Subcutaneous abdominal adipose tissue (tissue), 5 donors: ENCODE measurements around the gene CARMIL1.

ENCODE experiments used
- H3K27ac ChIP-seq: one replicate; pipeline ENCODE4 v1.7.0; 2013; ENCODE audit warnings: low read depth, mild to moderate bottlenecking, inconsistent platforms, low read length, moderate library complexity
- H3K27me3 ChIP-seq, 5 donors: one replicate each; pipeline ENCODE4 v1.7.0; 2013; ENCODE audit warnings: low read length in 5 of 5, inconsistent platforms in 1 of 5; ENCODE audit not compliant: control insufficient read depth in 5 of 5, insufficient read depth in 4 of 5
- H3K36me3 ChIP-seq, 5 donors: one replicate each; pipeline ENCODE4 v1.7.0; 2013; ENCODE audit warnings: low read length in 5 of 5; ENCODE audit not compliant: control insufficient read depth in 5 of 5, insufficient read depth in 5 of 5
- H3K4me1 ChIP-seq, 5 donors: one replicate each; pipeline ENCODE4 v1.7.0; 2013; ENCODE audit warnings: low read length in 5 of 5, mild to moderate bottlenecking in 3 of 5, moderate library complexity in 1 of 5; ENCODE audit not compliant: control insufficient read depth in 5 of 5, insufficient read depth in 5 of 5
- H3K4me3 ChIP-seq, 5 donors: one replicate each; pipeline ENCODE4 v1.7.0; 2013; ENCODE audit warnings: low read length in 5 of 5, low read depth in 1 of 5
- H3K9ac ChIP-seq, 5 donors: one replicate each; pipeline ENCODE4 v1.7.0; 2013; ENCODE audit warnings: low read length in 5 of 5, mild to moderate bottlenecking in 4 of 5, moderate library complexity in 3 of 5
- H3K9me3 ChIP-seq, 5 donors: one replicate each; pipeline ENCODE4 v1.7.0; 2013; ENCODE audit warnings: low read length in 5 of 5; ENCODE audit not compliant: control insufficient read depth in 5 of 5
- donor health status: healthy.
- donor health status: healthy.
- donor health status: healthy.
- donor health status: healthy.
- donor health status: healthy.

Gene CARMIL1

GRCh38 chr6:25270559-25270958, 8.6 kb upstream of the CARMIL1 start:
- peaks cover 0 to 2% (median 0%) of the 10 kb centered on the region in 5 donors for H3K27me3 ChIP-seq
- no peak overlapping the region for H3K4me3 ChIP-seq
- no peaks in the 10 kb centered on the region for H3K36me3 ChIP-seq
- H3K9ac ChIP-seq, result no peak overlapping the region
- H3K27ac ChIP-seq, result no peak overlapping the region
- peaks cover 0 to 3% (median 0%) of the 10 kb centered on the region in 5 donors for H3K4me1 ChIP-seq
- no peaks in the 10 kb centered on the region for H3K9me3 ChIP-seq

GRCh38 chr6:25275436-25275835, 3.7 kb upstream of the CARMIL1 start:
- peaks cover 0 to 5% (median 0%) of the 10 kb centered on the region in 5 donors for H3K27me3 ChIP-seq
- no peaks in the 10 kb centered on the region for H3K36me3 ChIP-seq
- no peaks in the 10 kb centered on the region for H3K9me3 ChIP-seq

GRCh38 chr6:25277386-25277785, 1.8 kb upstream of the CARMIL1 start:
- Histone ChIP-seq H3K36me3 (no peaks in the 10 kb centered on the region), H3K9ac (no peak overlapping the region), H3K4me3 (no peak overlapping the region), H3K27me3 (peaks cover 0 to 5% (median 0%) of the 10 kb centered on the region in 5 donors), H3K4me1 (peaks cover 4 to 30% (median 25%) of the 10 kb centered on the region in 5 donors), H3K27ac (no peak overlapping the region), H3K9me3 (no peaks in the 10 kb centered on the region)

More at GRCh38 chr6:25275436-25275835, 3.7 kb upstream of the CARMIL1 start:
- H3K4me3 ChIP-seq, result no peak overlapping the region
- H3K27ac ChIP-seq, result no peak overlapping the region
- no peak overlapping the region for H3K9ac ChIP-seq
- peaks cover 4 to 23% (median 19%) of the 10 kb centered on the region in 5 donors for H3K4me1 ChIP-seq

GRCh38 chr6:25277857-25278256, 1.3 kb upstream of the CARMIL1 start:
- Histone ChIP-seq H3K4me3 (peak overlapping the region in 2 of 5 donors; percentile 70 to 81), H3K27me3 (peaks cover 0 to 5% (median 0%) of the 10 kb centered on the region in 5 donors), H3K36me3 (no peaks in the 10 kb centered on the region), H3K9ac (peak overlapping the region in 1 of 5 donors; percentile 49), H3K27ac (no peak overlapping the region), H3K9me3 (no peaks in the 10 kb centered on the region), H3K4me1 (peaks cover 4 to 30% (median 25%) of the 10 kb centered on the region in 5 donors)

- H3K27me3 ChIP-seq, result peaks cover 0 to 5% (median 0%) of the 10 kb centered on the region in 5 donors
- H3K9me3 ChIP-seq, result no peaks in the 10 kb centered on the region
- no peaks in the 10 kb centered on the region for H3K36me3 ChIP-seq
- peak overlapping the region; percentile 21 to 73 (median 39) for H3K9ac ChIP-seq
- H3K4me1 ChIP-seq, result peaks cover 4 to 30% (median 25%) of the 10 kb centered on the region in 5 donors
- H3K27ac ChIP-seq, result no peak overlapping the region
- H3K4me3 ChIP-seq, result peak overlapping the region; percentile 70 to 84 (median 78)
Observed at GRCh38 chr6:25278261-25278913, 787 bp upstream of the CARMIL1 start.

GRCh38 chr6:25279748-25280343, 672 bp downstream of the CARMIL1 start:
- Histone ChIP-seq H3K27me3 (peaks cover 0 to 4% (median 0%) of the 10 kb centered on the region in 5 donors), H3K9me3 (no peaks in the 10 kb centered on the region), H3K4me1 (peaks cover 4 to 30% (median 25%) of the 10 kb centered on the region in 5 donors), H3K36me3 (no peaks in the 10 kb centered on the region), H3K27ac (peak overlapping the region; percentile 37), H3K4me3 (peak overlapping the region; percentile 70 to 95 (median 81)), H3K9ac (peak overlapping the region in 4 of 5 donors; percentile 34 to 73 (median 64))

- Histone ChIP-seq H3K4me1 (peaks cover 4 to 30% (median 25%) of the 10 kb centered on the region in 5 donors), H3K9me3 (no peaks in the 10 kb centered on the region), H3K9ac (peak overlapping the region in 4 of 5 donors; percentile 34 to 73 (median 64)), H3K27me3 (peaks cover 0 to 3% (median 0%) of the 10 kb centered on the region in 5 donors), H3K27ac (peak overlapping the region; percentile 37), H3K4me3 (peak overlapping the region; percentile 70 to 95 (median 81)), H3K36me3 (peaks cover 0 to 2% (median 0%) of the 10 kb centered on the region in 5 donors)
Observed at GRCh38 chr6:25280344-25281074, 1.3 kb downstream of the CARMIL1 start.

DNA sequence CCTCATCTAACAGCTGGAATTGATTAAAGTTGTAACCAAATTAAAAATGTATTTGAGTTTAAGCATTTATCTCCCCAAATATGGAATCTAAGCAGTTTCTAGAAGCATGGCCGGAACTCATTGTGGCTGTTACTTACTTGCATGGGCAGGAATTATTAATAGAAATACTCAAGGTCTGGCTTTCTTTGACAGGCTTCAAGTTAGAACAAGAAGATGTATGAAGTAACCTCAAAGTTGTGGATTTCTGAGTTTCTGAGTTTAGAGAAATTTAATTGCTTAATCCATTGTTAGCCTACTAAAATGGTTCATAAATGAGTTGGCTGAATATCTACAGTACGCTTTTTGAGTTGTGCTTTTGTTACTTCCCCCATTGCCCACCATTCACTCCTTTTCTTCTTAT, 7.7 kb downstream of the CARMIL1 start:
- H3K9ac ChIP-seq, result no peak overlapping the region
- no peaks in the 10 kb centered on the region for H3K9me3 ChIP-seq
- peaks cover 0 to 2% (median 0%) of the 10 kb centered on the region in 5 donors for H3K36me3 ChIP-seq
- H3K27me3 ChIP-seq, result no peaks in the 10 kb centered on the region
- no peak overlapping the region for H3K4me3 ChIP-seq
- H3K27ac ChIP-seq, result no peak overlapping the region
- H3K4me1 ChIP-seq, result peaks cover 0 to 11% (median 0%) of the 10 kb centered on the region in 5 donors

- Histone ChIP-seq H3K4me1 (peaks cover 0 to 11% (median 0%) of the 10 kb centered on the region in 5 donors), H3K27ac (no peak overlapping the region), H3K27me3 (no peaks in the 10 kb centered on the region), H3K9ac (no peak overlapping the region), H3K4me3 (no peak overlapping the region), H3K36me3 (peaks cover 0 to 2% (median 0%) of the 10 kb centered on the region in 5 donors), H3K9me3 (no peaks in the 10 kb centered on the region)
Observed at GRCh38 chr6:25287941-25288340, 8.8 kb downstream of the CARMIL1 start.
